ENCODE data around the gene RNASET2. TPM values are rescaled to one million over a fixed set of nuclear protein-coding genes. Genes with fewer than 3 reads are reported as not detected.

RNASET2 gene
- total RNA-seq, 4 donors from 2014 or later = 121 to 191 (median 176) TPM

- DNase-seq = no peak
- in situ Hi-C loops (cut with MboI; ENCODE audit: low pct_ligation_motif_present in 1 of 4, low pct_unique_long_range_greater_than_20kb in 1 of 4, low sequenced_read_pairs in 3 of 4) (no loop called here), intact Hi-C loops (cut with DNase I; ENCODE audit: low total_unique reads) (no loop called here)
- 92 to 94% methylated on average over 6 to 7 of the region's 7 CpGs for WGBS, 2 donors (ENCODE audit: low coverage in 1 of 2)
- no peaks in the 10 kb centered on the region for H3K4me1 ChIP-seq
- H3K27ac ChIP-seq = no peak overlapping the region
- H3K36me3 ChIP-seq = peaks cover 0 to 35% (median 8%) of the 10 kb centered on the region in 4 donors
- H3K4me3 ChIP-seq = no peak overlapping the region
- H3K9me3 ChIP-seq = no peaks in the 10 kb centered on the region
- H3K27me3 ChIP-seq = no peaks in the 10 kb centered on the region
- no peak for TF ChIP-seq POLR2AphosphoS5 (IDR thresholded peaks at IDR 0.05)
- TF ChIP-seq EP300 (IDR thresholded peaks at IDR 0.05; ENCODE audit: low read depth) = no peak
- no peak for TF ChIP-seq POLR2A (IDR thresholded peaks at IDR 0.05)
- TF ChIP-seq CTCF (IDR thresholded peaks at IDR 0.05) = no peak
Observed at GRCh38 chr6:166939894-166940293, 16.5 kb downstream of the RNASET2 start.

GRCh38 chr6:166939345-166939744 lies 17.0 kb downstream of the RNASET2 start:
- no peaks in the 10 kb centered on the region for H3K27me3 ChIP-seq
- H3K4me3 ChIP-seq = no peak overlapping the region
- no peak overlapping the region for H3K27ac ChIP-seq
- no peaks in the 10 kb centered on the region for H3K4me1 ChIP-seq
- WGBS, 2 donors (ENCODE audit: low coverage in 1 of 2) = 88 to 100% methylated on average over 1 to 4 of the region's 4 CpGs
- in situ Hi-C loops (cut with MboI; ENCODE audit: low pct_ligation_motif_present in 1 of 4, low pct_unique_long_range_greater_than_20kb in 1 of 4, low sequenced_read_pairs in 3 of 4) = no loop called here
- no peak for TF ChIP-seq POLR2A (IDR thresholded peaks at IDR 0.05)
- TF ChIP-seq EP300 (IDR thresholded peaks at IDR 0.05; ENCODE audit: low read depth) = no peak
- TF ChIP-seq CTCF (IDR thresholded peaks at IDR 0.05) = no peak
- no peak for TF ChIP-seq POLR2AphosphoS5 (IDR thresholded peaks at IDR 0.05)
- no peak for DNase-seq
- no peaks in the 10 kb centered on the region for H3K9me3 ChIP-seq
- peaks cover 0 to 35% (median 8%) of the 10 kb centered on the region in 4 donors for H3K36me3 ChIP-seq
- intact Hi-C loops (cut with DNase I; ENCODE audit: low total_unique reads) = no loop called here

- no peaks in the 10 kb centered on the region for H3K9me3 ChIP-seq
- intact Hi-C loops (cut with DNase I; ENCODE audit: low total_unique reads) (no loop called here), in situ Hi-C loops (cut with MboI; ENCODE audit: low pct_ligation_motif_present in 1 of 4, low pct_unique_long_range_greater_than_20kb in 1 of 4, low sequenced_read_pairs in 3 of 4) (no loop called here)
- DNase-seq = no peak
- peaks cover 0 to 35% (median 8%) of the 10 kb centered on the region in 4 donors for H3K36me3 ChIP-seq
- no peak overlapping the region for H3K4me3 ChIP-seq
- H3K27ac ChIP-seq = no peak overlapping the region
- H3K27me3 ChIP-seq = no peaks in the 10 kb centered on the region
- WGBS, 2 donors (ENCODE audit: low coverage in 1 of 2) = 83 to 100% methylated on average over 1 to 8 of the region's 8 CpGs
- H3K4me1 ChIP-seq = no peaks in the 10 kb centered on the region
- TF ChIP-seq CTCF (IDR thresholded peaks at IDR 0.05) (no peak), POLR2A (IDR thresholded peaks at IDR 0.05) (no peak), EP300 (IDR thresholded peaks at IDR 0.05; ENCODE audit: low read depth) (no peak), POLR2AphosphoS5 (IDR thresholded peaks at IDR 0.05) (no peak)
Observed at GRCh38 chr6:166938704-166939103, 17.6 kb downstream of the RNASET2 start.

- Histone ChIP-seq H3K4me3 (no peak overlapping the region), H3K27ac (no peak overlapping the region), H3K27me3 (no peaks in the 10 kb centered on the region), H3K9me3 (no peaks in the 10 kb centered on the region), H3K36me3 (peaks cover 0 to 35% (median 8%) of the 10 kb centered on the region in 4 donors), H3K4me1 (no peaks in the 10 kb centered on the region)
- no peak for DNase-seq
- TF ChIP-seq CTCF (IDR thresholded peaks at IDR 0.05) (no peak), EP300 (IDR thresholded peaks at IDR 0.05; ENCODE audit: low read depth) (no peak), POLR2A (IDR thresholded peaks at IDR 0.05) (no peak), POLR2AphosphoS5 (IDR thresholded peaks at IDR 0.05) (no peak)
- intact Hi-C loops (cut with DNase I; ENCODE audit: low total_unique reads) = no loop called here
- in situ Hi-C loops (cut with MboI; ENCODE audit: low pct_ligation_motif_present in 1 of 4, low pct_unique_long_range_greater_than_20kb in 1 of 4, low sequenced_read_pairs in 3 of 4) = no loop called here
- 93% methylated on average over 12 of the region's 12 CpGs; no CpG with 5 or more reads in 1 of the 2 donors for WGBS, 2 donors (ENCODE audit: low coverage in 1 of 2)
Observed at GRCh38 chr6:166938150-166938549, 18.2 kb downstream of the RNASET2 start.
